Activated gamma-delta T cell treated with Interleukin-2 at 50 U/mL for 16 hours (primary cell): ENCODE data around the gene SLC27A6.

Experiments used
- DNase-seq: peaks from one replicate; pipeline ENCODE4 v3.0.0-alpha.2; 2020

The SLC27A6 gene

GRCh38 chr5:129073111-129073510 lies 107.8 kb downstream of the SLC27A6 start:
- DNase-seq = no peak

- no peak for DNase-seq
These were observed 109.6 kb downstream of the SLC27A6 start for GRCh38 chr5:129074903-129075302.

- no peak for DNase-seq
These were observed 112.3 kb downstream of the SLC27A6 start for GRCh38 chr5:129077433-129078075.

- DNase-seq = no peak
These were observed 113.0 kb downstream of the SLC27A6 start for GRCh38 chr5:129078247-129078646.

- no peak for DNase-seq
These were observed 113.4 kb downstream of the SLC27A6 start for GRCh38 chr5:129078660-129079059.

- DNase-seq = no peak
These were observed 114.2 kb downstream of the SLC27A6 start for GRCh38 chr5:129079496-129079895.

- no peak for DNase-seq
These were observed 115.5 kb downstream of the SLC27A6 start for GRCh38 chr5:129080766-129081165.

- DNase-seq = no peak
These were observed 117.2 kb downstream of the SLC27A6 start for GRCh38 chr5:129082225-129083136.
